Left ventricle myocardium inferior (tissue), 1 donor: ENCODE measurements around the gene GRB10. TPM values are rescaled to one million over a fixed set of nuclear protein-coding genes. Genes with fewer than 3 reads are reported as not detected.

ENCODE experiments used
- DNase-seq: peaks from one replicate; pipeline ENCODE4 v3.0.0-alpha.2; 2020
- H3K27ac ChIP-seq: fragments of 200-600 bp; replicated peaks from 2 replicates; pipeline ENCODE4 v1.8.0; 2021
- H3K27me3 ChIP-seq: fragments of 200-600 bp; 2 replicates; pipeline ENCODE4 v1.8.0; 2021; ENCODE audit warnings: low read depth
- H3K36me3 ChIP-seq: fragments of 200-600 bp; 2 replicates; pipeline ENCODE4 v1.8.0; 2021
- H3K4me1 ChIP-seq: fragments of 200-600 bp; 2 replicates; pipeline ENCODE4 v1.8.0; 2021
- H3K4me3 ChIP-seq: fragments of 200-600 bp; 2 replicates; pipeline ENCODE4 v1.8.0; 2021; ENCODE audit warnings: mild to moderate bottlenecking, moderate library complexity
- H3K9me3 ChIP-seq: fragments of 200-600 bp; replicated peaks from 2 replicates; pipeline ENCODE4 v1.8.0; 2021
- CTCF ChIP-seq: fragments of 200-600 bp; IDR thresholded peaks from 2 replicates; pipeline ENCODE4 v1.8.0; 2021; ENCODE audit warnings: antibody characterized with exemption, mild to moderate bottlenecking, borderline replicate concordance
- intact Hi-C: fragments of 100-400 bp; cut with micrococcal nuclease; formaldehyde crosslinking; loops from one replicate; pipeline ENCODE4 v1.11.0; 2022
- total RNA-seq: library from RNA; stranded (reverse); fragmentation: NEBNext Ultra II Directional; extraction: Animal tissue kit (Norgen Biotek cat#: 25700); gene quantifications from one replicate; pipeline ENCODE4 v1.2.1, GENCODE V29; 2021
- donor health status: DM: no; HTN: yes; CAD: no; lungs with severe emphysema.

GRB10 gene
- total RNA-seq, 1 donor from 2014 or later: 40.6 TPM

DNA sequence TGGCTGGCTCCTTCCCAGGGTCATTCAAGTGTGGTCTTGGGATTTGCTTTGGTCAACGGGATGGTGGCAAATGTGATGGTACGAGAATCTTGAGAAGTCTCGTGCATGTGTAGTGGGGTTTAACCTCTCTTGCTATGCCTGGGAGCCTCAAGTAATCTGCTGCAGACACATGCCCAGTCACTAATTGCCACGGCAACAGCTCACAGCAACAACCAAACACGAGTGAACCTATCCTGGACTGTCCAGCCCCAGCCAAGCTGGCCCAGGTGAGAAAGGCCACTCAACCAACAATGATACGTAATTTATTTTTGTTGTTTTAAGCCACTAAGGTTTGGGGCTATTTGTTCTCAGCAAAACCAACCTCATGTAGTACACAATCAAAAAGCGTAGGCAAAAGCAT, 179.4 kb downstream of the GRB10 start:
- Histone ChIP-seq H3K36me3 (peaks cover 91% of the 10 kb centered on the region), H3K4me3 (no peak overlapping the region), H3K27ac (no peak overlapping the region), H3K4me1 (no peaks in the 10 kb centered on the region), H3K27me3 (no peaks in the 10 kb centered on the region), H3K9me3 (no peaks in the 10 kb centered on the region)
- intact Hi-C loops: no loop called here
- no peak for DNase-seq
- no peak for TF ChIP-seq CTCF

- Histone ChIP-seq H3K4me3 (no peak overlapping the region), H3K27ac (no peak overlapping the region), H3K9me3 (no peaks in the 10 kb centered on the region), H3K27me3 (no peaks in the 10 kb centered on the region), H3K4me1 (no peaks in the 10 kb centered on the region), H3K36me3 (peaks cover 73% of the 10 kb centered on the region)
- DNase-seq: no peak
- no peak for TF ChIP-seq CTCF
- intact Hi-C loops: loop anchor here (10.0 kb wide), 1 partner anchor 135 kb away; no protein-coding TSS in a partner anchor
These were observed 183.3 kb downstream of the GRB10 start for GRCh38 chr7:50599385-50599784.

- Histone ChIP-seq H3K36me3 (peaks cover 72% of the 10 kb centered on the region), H3K4me3 (no peak overlapping the region), H3K9me3 (no peaks in the 10 kb centered on the region), H3K27ac (no peak overlapping the region), H3K4me1 (no peaks in the 10 kb centered on the region), H3K27me3 (no peaks in the 10 kb centered on the region)
- intact Hi-C loops: loop anchor here (10.0 kb wide), 1 partner anchor 134 kb away; no protein-coding TSS in a partner anchor
- no peak for DNase-seq
- no peak for TF ChIP-seq CTCF
These were observed 184.0 kb downstream of the GRB10 start for GRCh38 chr7:50598460-50599343.

DNA sequence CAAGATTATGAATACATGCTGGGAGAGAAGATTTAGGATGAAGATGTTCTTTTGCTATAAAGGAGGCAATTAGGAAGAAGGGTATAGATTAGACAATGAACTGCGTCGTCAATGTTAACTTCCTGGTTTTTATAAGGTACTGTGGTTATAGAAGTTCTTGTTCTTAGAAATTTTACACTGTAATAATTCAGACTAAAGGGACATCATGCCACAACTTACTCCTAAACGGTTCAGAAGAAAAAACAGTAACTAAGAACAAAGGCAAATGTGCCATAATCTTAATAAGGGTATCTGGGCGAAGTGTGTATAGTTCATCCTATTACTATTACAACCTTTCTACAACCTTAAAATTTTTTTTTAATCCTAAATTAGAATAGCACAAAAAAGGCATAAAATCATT, 186.2 kb downstream of the GRB10 start:
- H3K27ac ChIP-seq: no peak overlapping the region
- H3K36me3 ChIP-seq: peaks cover 77% of the 10 kb centered on the region
- intact Hi-C loops: loop anchor here (10.0 kb wide), 1 partner anchor 132 kb away; no protein-coding TSS in a partner anchor
- no peaks in the 10 kb centered on the region for H3K4me1 ChIP-seq
- H3K4me3 ChIP-seq: no peak overlapping the region
- H3K9me3 ChIP-seq: no peaks in the 10 kb centered on the region
- no peak for DNase-seq
- H3K27me3 ChIP-seq: no peaks in the 10 kb centered on the region
- TF ChIP-seq CTCF: no peak

GRCh38 chr7:50595491-50596102, 187.1 kb downstream of the GRB10 start:
- no peak for DNase-seq
- no peak overlapping the region for H3K27ac ChIP-seq
- H3K4me3 ChIP-seq: no peak overlapping the region
- no peaks in the 10 kb centered on the region for H3K9me3 ChIP-seq
- H3K27me3 ChIP-seq: no peaks in the 10 kb centered on the region
- no peaks in the 10 kb centered on the region for H3K4me1 ChIP-seq
- intact Hi-C loops: loop anchor here (10.0 kb wide), 1 partner anchor 131 kb away; no protein-coding TSS in a partner anchor
- peak; percentile 40 for TF ChIP-seq CTCF
- peaks cover 72% of the 10 kb centered on the region for H3K36me3 ChIP-seq
